ENCODE measurements around the gene ZNF813.
A peak's percentile ranks its signal among the peaks of the same experiment; 100 is the strongest.

Gene ZNF813

GRCh38 chr19:53520547-53521372 lies 53.2 kb downstream of the ZNF813 start:
- peak; percentile 100 for DNase-seq (ENCODE audit: low read depth, low spot score)

GRCh38 chr19:53521373-53522202 lies 54.1 kb downstream of the ZNF813 start:
- no peak for DNase-seq (ENCODE audit: low read depth, low spot score)

GRCh38 chr19:53525922-53526321 lies 58.4 kb downstream of the ZNF813 start:
- no peak for DNase-seq (ENCODE audit: low read depth, low spot score)

- no peak for DNase-seq (ENCODE audit: low read depth, low spot score)
Measured at GRCh38 chr19:53530622-53531021, 63.1 kb downstream of the ZNF813 start.

GRCh38 chr19:53531457-53531856 lies 63.9 kb downstream of the ZNF813 start:
- DNase-seq (ENCODE audit: low read depth, low spot score) = no peak

- no peak for DNase-seq (ENCODE audit: low read depth, low spot score)
Measured at GRCh38 chr19:53532362-53532761, 64.8 kb downstream of the ZNF813 start.

GRCh38 chr19:53536225-53536548 lies 68.7 kb downstream of the ZNF813 start:
- DNase-seq (ENCODE audit: low read depth, low spot score) = no peak

GRCh38 chr19:53537121-53537520 lies 69.6 kb downstream of the ZNF813 start:
- DNase-seq (ENCODE audit: low read depth, low spot score) = no peak

GRCh38 chr19:53537521-53538377 lies 70.2 kb downstream of the ZNF813 start, which contains the start of gene ZNF331:
Gene ZNF331, plus strand, starts transcription at chr19:53538145. Its CDS starts 31,232 bp downstream, at chr19:53569377.
- no peak for DNase-seq (ENCODE audit: low read depth, low spot score)

GRCh38 chr19:53538378-53539109 lies 71.0 kb downstream of the ZNF813 start:
- DNase-seq (ENCODE audit: low read depth, low spot score) = no peak

- no peak for DNase-seq (ENCODE audit: low read depth, low spot score)
Measured at GRCh38 chr19:53540091-53540490, 72.6 kb downstream of the ZNF813 start.

GRCh38 chr19:53541971-53542370 lies 74.4 kb downstream of the ZNF813 start:
- no peak for DNase-seq (ENCODE audit: low read depth, low spot score)

GRCh38 chr19:53545271-53546065 lies 77.9 kb downstream of the ZNF813 start:
- DNase-seq (ENCODE audit: low read depth, low spot score) = no peak

Data from iPS DF 19.7 (cell line).